Central memory CD8-positive, alpha-beta T cell (primary cell): ENCODE results near the gene REL.
"Not testable (repeated sequence)": the region's sequence is repeated elsewhere in the genome, so short reads cannot be mapped to it uniquely, and the experiment has no call there.

Experiments used
- ATAC-seq: fragments of 150-1000 bp; cut with Tn5 transposase; replicated peaks from 2 replicates; pipeline ENCODE4 v1.10.0; 2022; ENCODE audit warnings: mild to moderate bottlenecking, moderate FRiP score, moderate number of reproducible peaks; ENCODE audit not compliant: poor library complexity, severe bottlenecking; ENCODE audit errors: extremely low read depth
- DNase-seq, 2 donors: peaks; one replicate each; pipeline ENCODE4 v3.0.0; 2021; ENCODE audit warnings: low spot score in 2 of 2
- H3K27ac Mint-ChIP-seq: one replicate; pipeline ENCODE4 v1.8.0; 2022; ENCODE audit warnings: low read depth, mild to moderate bottlenecking, moderate library complexity, mixed read lengths
- H3K27me3 Mint-ChIP-seq: one replicate; pipeline ENCODE4 v1.8.0; 2022; ENCODE audit warnings: mixed read lengths
- H3K36me3 Mint-ChIP-seq: one replicate; pipeline ENCODE4 v1.8.0; 2022; ENCODE audit warnings: mild to moderate bottlenecking, moderate library complexity, mixed read lengths; ENCODE audit not compliant: insufficient read depth
- H3K4me1 Mint-ChIP-seq: one replicate; pipeline ENCODE4 v1.8.0; 2022; ENCODE audit warnings: mixed read lengths
- H3K4me3 Mint-ChIP-seq: one replicate; pipeline ENCODE4 v1.8.0; 2022; ENCODE audit warnings: mild to moderate bottlenecking, moderate library complexity, mixed read lengths
- H3K9me3 Mint-ChIP-seq: one replicate; pipeline ENCODE4 v1.8.0; 2022; ENCODE audit warnings: mixed read lengths

REL gene

DNA sequence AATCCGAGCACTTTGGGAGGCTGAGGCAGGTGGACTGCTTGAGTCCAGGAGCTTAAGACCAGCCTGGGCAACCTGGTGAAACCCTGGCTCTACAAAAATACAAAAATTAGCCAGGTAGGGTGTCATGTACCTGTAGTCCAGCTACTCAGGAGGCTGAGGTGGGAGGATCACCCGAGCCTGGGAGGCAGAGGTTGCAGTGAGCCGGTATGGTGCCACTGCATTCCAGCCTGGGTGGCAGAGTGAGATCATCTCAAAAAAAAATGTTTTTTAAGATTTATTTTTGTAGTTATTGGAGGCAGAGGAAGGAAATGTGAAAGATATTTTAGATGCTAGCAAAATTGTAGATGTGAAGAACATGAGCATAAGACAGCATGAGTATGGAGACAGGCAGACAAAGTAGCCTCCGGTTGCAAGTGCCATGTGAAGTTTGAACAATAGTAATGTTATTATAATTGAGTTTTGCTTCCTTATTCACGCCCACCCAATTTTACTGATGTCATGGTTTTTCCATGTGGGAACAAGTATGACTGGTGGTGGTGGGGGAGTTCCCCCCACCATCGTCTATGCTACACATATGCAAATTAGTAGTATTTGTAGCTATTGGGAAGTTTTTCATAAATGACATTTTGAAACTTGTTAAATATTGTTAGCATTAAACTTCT lies 18.0 kb downstream of the REL start:
- DNase-seq, result no peak
- ATAC-seq, result no peak
- no peaks in the 10 kb centered on the region for H3K27me3 Mint-ChIP-seq
- H3K36me3 Mint-ChIP-seq, result peaks cover 87% of the 10 kb centered on the region
- H3K4me3 Mint-ChIP-seq, result peak overlapping the region; percentile 7
- peak overlapping the region; percentile 92 for H3K27ac Mint-ChIP-seq
- H3K4me1 Mint-ChIP-seq, result peaks cover 19% of the 10 kb centered on the region
- no peaks in the 10 kb centered on the region for H3K9me3 Mint-ChIP-seq

DNA sequence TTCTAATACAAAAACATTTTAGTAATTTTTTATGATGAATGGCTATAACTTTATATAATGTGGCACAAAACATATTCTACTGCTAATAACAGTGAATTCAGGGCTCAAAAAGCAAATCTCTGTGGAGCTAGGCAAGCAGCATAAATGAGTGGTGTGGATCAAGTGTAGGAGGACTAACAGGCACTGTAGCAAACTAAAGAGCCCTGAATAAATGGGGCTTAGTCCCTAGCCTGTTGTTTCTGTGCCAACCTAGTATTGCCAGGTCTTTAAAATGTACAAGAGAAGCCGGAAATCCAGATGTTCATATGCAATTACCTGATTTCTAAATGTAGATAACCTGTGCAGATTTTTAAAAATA lies 18.5 kb downstream of the REL start:
- DNase-seq (no peak), ATAC-seq (no peak)
- no peak overlapping the region for H3K4me3 Mint-ChIP-seq
- no peaks in the 10 kb centered on the region for H3K9me3 Mint-ChIP-seq
- peaks cover 19% of the 10 kb centered on the region for H3K4me1 Mint-ChIP-seq
- H3K27me3 Mint-ChIP-seq, result no peaks in the 10 kb centered on the region
- H3K27ac Mint-ChIP-seq, result peak overlapping the region; percentile 92
- H3K36me3 Mint-ChIP-seq, result peaks cover 85% of the 10 kb centered on the region

DNA sequence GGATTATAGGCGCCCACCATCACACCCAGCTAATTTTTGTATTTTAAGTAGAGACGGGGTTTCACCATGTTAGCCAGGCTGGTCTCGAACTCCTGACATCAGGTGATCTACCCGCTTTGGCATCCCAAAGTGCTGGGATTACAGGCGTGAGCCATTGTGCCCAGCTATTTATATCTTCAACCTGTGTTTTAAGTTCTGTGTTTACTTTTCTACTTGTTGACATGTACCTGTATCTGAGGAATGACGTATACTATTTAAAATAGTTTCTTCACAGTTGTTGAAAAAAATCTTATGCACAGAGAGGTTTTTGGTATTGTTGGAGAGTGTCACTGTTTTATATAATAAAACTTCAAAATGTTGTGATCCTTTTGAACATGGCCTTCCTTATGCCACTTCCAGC lies 19.9 kb downstream of the REL start:
- not testable (repeated sequence) for ATAC-seq, H3K27me3 Mint-ChIP-seq, DNase-seq, H3K9me3 Mint-ChIP-seq, H3K4me3 Mint-ChIP-seq
- H3K4me1 Mint-ChIP-seq, result peaks cover 21% of the 10 kb centered on the region
- peaks cover 88% of the 10 kb centered on the region for H3K36me3 Mint-ChIP-seq
- peak overlapping the region; percentile 16 for H3K27ac Mint-ChIP-seq

DNA sequence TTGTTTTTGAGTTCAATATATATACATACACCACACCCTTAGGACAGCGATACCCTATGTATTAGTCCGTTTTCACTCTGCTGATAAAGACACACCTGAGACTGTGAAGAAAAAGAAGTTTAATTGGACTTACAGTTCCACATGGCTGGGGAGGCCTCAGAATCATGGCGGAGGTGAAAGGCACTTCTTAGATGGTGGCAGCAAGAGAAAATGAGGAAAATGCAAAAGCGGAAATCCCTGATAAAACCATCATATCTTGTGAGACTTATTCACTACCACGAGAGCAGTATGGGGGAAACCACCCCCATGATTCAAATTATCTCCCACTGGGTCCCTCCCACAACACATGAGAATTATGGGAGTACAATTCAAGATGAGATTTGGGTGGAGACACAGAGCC lies 24.5 kb downstream of the REL start:
- ATAC-seq, result peak; percentile 10
- DNase-seq, H3K9me3 Mint-ChIP-seq, H3K4me1 Mint-ChIP-seq, H3K4me3 Mint-ChIP-seq, H3K27ac Mint-ChIP-seq, H3K27me3 Mint-ChIP-seq: not testable (repeated sequence)
- H3K36me3 Mint-ChIP-seq, result peaks cover 64% of the 10 kb centered on the region

DNA sequence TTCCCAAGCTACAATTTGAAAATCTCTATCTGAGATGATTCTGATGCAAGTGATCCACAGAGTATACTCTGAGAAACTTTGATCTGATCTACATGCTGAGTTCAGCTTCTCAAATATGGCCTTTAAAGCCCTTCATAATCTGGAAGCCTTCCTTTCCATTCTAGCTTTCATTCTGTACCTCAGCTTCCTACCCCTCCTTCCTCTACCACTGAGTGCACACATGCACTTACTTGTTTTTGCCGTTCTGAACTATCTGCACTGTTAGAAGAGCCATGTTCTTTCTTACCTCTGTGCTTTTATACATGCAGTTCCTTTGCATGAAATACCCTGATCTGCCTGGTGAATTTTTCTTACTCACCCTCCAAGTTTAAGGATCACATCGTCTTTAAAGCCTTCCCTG lies 25.0 kb downstream of the REL start:
- H3K4me3 Mint-ChIP-seq, result peak overlapping the region; percentile 5
- H3K27ac Mint-ChIP-seq, result no peak overlapping the region
- H3K27me3 Mint-ChIP-seq, result no peaks in the 10 kb centered on the region
- peak; percentile 25 for ATAC-seq
- no peak for DNase-seq
- peaks cover 6% of the 10 kb centered on the region for H3K4me1 Mint-ChIP-seq
- H3K9me3 Mint-ChIP-seq, result no peaks in the 10 kb centered on the region
- H3K36me3 Mint-ChIP-seq, result peaks cover 60% of the 10 kb centered on the region

DNA sequence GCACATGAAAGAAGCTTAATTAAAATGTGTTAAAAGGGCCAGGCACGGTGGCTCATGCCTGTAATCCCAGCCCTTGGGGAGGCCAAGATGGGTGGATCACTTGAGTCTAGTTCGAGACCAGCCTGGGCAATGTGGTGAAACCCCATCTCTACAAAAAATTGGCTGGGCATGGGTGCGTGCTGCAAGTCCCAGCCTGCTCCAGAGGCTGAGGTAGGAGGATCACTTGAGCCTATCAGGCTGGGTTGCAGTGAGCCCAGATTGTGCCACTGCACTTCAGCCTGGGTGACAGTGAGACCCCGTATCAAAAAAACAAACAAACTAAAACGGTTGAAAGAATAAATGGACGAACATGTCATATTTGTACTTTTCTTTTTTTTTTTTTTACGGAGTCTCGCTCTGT lies 26.0 kb downstream of the REL start:
- DNase-seq (no peak), ATAC-seq (no peak)
- no peak overlapping the region for H3K27ac Mint-ChIP-seq
- H3K36me3 Mint-ChIP-seq, result peaks cover 60% of the 10 kb centered on the region
- no peak overlapping the region for H3K4me3 Mint-ChIP-seq
- peaks cover 6% of the 10 kb centered on the region for H3K4me1 Mint-ChIP-seq
- H3K27me3 Mint-ChIP-seq, result no peaks in the 10 kb centered on the region
- H3K9me3 Mint-ChIP-seq, result no peaks in the 10 kb centered on the region

DNA sequence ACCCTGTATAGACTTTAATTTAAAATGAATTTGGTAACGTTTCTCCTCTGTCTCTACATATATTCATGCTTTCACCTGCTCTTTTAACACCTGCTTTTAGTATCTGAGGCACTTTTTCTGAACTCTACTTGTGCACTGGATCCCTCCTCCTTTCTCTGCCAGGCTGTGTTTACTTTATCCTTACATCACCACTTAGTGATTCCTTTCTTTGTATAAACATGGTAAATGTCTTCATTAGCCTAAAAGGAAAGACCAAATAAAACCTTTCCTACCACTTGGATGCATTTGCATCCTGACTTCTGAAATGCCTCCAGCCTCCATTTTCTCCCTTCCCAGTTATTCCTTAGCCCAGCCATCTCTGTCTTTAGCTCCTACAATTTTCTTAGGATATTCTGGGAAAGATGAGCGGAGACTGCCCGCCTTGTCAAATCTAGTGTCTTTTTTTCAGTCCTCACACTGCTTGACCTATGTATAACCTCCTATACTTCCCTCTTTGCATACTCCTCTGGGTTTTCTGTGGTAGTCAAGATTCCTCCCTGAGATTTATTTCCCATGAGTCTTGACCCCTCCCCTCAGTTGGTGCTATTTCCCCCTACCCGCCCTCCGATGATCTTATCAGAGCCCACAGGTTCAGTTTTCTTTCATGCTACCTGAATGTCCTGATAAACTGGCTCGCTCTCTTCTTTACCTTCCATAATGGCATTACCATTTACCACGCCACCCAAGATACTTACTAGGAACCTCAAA lies 44.8 kb downstream of the REL start:
- Mint-ChIP-seq H3K4me3 (no peak overlapping the region), H3K27ac (peak overlapping the region; percentile 5), H3K4me1 (peaks cover 26% of the 10 kb centered on the region), H3K9me3 (no peaks in the 10 kb centered on the region), H3K36me3 (peaks cover 36% of the 10 kb centered on the region), H3K27me3 (no peaks in the 10 kb centered on the region)
- ATAC-seq (no peak), DNase-seq (no peak)

DNA sequence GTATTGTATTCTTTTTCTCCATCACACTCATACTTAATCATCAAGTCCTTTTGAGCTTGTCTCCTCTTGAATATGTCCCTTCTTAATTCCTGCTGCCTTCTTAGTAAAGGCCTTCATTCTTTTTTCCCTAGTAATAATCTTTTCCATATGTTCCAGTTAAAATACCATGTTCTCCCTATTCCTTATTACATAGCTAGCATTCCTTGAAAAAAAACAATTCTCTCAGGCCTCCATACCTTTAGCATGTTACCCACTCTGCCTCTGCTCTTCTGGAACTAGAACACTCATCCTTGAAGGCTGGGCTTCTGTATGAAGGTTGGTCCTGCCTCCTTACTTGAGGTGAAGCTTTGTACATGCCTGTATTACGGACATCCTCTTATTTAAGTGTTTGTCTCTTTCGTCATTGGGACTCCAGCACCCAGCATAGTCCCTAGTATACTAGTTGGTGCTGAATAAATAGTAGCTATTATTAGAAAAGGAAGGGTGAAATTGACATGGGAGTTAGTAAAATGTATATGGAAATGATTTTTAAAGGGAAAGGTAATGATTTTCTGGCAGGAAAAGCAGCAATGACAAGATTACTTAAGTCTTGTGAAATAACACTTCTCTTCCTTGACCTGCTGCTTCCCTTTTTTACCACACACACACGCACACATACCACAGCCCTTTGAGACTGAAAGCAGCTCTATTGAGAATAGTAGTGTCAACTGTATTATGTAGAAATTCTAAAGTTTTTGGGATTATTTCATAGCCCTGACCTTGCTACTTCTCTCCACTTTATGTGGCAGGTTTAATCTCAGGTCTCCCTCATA lies 45.6 kb downstream of the REL start:
- no peaks in the 10 kb centered on the region for H3K9me3 Mint-ChIP-seq
- no peaks in the 10 kb centered on the region for H3K27me3 Mint-ChIP-seq
- peaks cover 26% of the 10 kb centered on the region for H3K4me1 Mint-ChIP-seq
- no peak for DNase-seq
- no peak for ATAC-seq
- peak overlapping the region; percentile 5 for H3K27ac Mint-ChIP-seq
- H3K36me3 Mint-ChIP-seq, result peaks cover 36% of the 10 kb centered on the region
- H3K4me3 Mint-ChIP-seq, result no peak overlapping the region

DNA sequence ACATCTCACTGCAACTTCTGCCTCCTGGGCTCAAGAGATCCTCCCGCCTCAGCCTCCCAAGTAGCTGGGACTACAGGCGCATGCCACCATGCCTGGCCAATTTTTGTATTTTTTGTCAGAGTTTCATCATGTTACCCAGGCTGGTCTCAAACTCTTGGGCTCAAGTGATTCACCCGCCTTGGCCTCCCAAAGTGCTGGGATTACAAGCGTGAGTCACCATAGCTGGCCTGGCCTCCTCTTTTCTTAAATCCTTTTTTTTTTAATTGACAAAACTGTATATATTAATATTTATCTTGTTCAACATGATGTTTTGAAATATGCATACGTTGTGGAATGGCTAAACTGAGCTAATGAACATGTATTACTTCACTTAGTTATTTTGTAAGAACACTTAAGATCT lies 50.7 kb downstream of the REL start:
- not testable (repeated sequence) for H3K9me3 Mint-ChIP-seq, ATAC-seq, H3K27me3 Mint-ChIP-seq, H3K4me3 Mint-ChIP-seq, H3K27ac Mint-ChIP-seq, DNase-seq
- Mint-ChIP-seq H3K4me1 (peaks cover 13% of the 10 kb centered on the region), H3K36me3 (peaks cover 14% of the 10 kb centered on the region)

DNA sequence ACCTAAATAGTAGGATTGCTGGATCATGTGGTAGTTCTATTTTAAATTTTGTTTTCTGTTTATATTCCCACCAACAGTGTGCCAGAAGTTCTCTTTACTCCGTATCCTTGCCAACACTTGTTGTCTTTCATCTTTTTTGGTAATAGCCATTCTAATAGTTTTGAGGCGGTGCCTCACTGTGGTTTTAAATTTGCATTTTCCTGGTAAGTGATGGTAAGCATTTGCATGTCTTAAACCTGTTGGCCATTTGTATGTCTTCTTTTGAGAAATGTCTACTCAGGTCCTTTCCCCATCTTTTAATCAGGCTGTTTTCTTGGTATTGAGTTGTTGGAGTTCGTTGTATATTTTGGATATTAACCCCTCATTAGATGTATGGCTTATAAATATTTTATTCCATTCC lies 51.6 kb downstream of the REL start:
- Mint-ChIP-seq H3K4me1 (peaks cover 19% of the 10 kb centered on the region), H3K9me3 (no peaks in the 10 kb centered on the region), H3K27me3 (no peaks in the 10 kb centered on the region), H3K36me3 (peaks cover 15% of the 10 kb centered on the region), H3K27ac (no peak overlapping the region), H3K4me3 (no peak overlapping the region)
- no peak for ATAC-seq
- DNase-seq, result no peak

DNA sequence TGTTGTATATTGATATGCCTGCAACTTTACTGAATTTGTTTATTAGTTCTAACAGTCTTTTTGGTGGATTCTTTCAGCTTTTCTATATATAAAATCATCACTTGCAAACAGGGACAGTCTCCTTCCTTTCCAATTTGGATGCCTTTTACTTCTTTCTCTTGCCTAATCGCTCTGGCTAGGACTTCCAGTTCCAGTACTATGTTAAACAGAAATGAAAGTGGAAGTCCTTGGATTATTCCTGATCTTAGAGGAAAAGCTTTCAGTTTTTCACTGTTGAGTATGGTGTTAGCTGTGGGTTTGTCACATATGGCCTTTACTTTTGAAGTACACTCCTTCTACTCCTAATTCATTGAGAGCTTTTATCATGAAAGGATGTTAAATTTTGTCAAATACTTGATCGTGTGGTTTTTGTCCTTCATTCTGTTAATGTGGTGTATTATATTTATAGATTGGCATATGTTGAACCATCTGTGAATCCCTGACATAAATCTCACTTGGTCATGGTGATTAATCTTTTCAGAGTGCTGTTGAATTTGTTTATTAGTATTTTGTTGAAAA lies 52.9 kb downstream of the REL start:
- peaks cover 32% of the 10 kb centered on the region for H3K4me1 Mint-ChIP-seq
- H3K36me3 Mint-ChIP-seq, result peaks cover 17% of the 10 kb centered on the region
- ATAC-seq (no peak), DNase-seq (no peak)
- no peaks in the 10 kb centered on the region for H3K9me3 Mint-ChIP-seq
- no peak overlapping the region for H3K4me3 Mint-ChIP-seq
- peak overlapping the region; percentile 26 for H3K27ac Mint-ChIP-seq
- H3K27me3 Mint-ChIP-seq, result no peaks in the 10 kb centered on the region

DNA sequence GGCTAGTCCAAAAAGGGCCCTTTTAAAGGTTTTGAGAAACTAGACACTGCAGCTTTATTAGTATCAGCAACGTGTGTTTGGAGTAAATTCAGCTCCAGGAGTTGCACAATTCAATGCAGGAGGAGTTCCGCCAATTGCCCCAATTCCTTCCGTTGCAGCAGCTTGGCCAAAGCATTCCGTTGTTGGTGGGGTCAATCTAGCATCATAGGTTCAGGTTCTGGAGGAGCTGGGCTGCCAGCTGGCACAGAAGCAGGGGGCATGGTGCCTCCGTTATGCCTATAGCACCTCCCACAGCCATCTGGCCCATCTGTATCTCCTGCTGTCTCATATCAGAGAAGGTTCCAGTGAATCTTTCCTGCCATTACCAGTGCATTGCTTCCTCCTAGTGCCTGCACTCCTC lies 55.4 kb downstream of the REL start:
- no peak overlapping the region for H3K27ac Mint-ChIP-seq
- DNase-seq (no peak), ATAC-seq (no peak)
- no peaks in the 10 kb centered on the region for H3K9me3 Mint-ChIP-seq
- no peak overlapping the region for H3K4me3 Mint-ChIP-seq
- peaks cover 15% of the 10 kb centered on the region for H3K36me3 Mint-ChIP-seq
- H3K27me3 Mint-ChIP-seq, result no peaks in the 10 kb centered on the region
- peaks cover 37% of the 10 kb centered on the region for H3K4me1 Mint-ChIP-seq
